Measurements from ENCODE around the gene MXD1. TPM values are rescaled to one million over a fixed set of nuclear protein-coding genes. Genes with fewer than 3 reads are reported as not detected.

MXD1 gene
- total RNA-seq, 1 experiment from 2014 or later: 71.8 TPM

DNA sequence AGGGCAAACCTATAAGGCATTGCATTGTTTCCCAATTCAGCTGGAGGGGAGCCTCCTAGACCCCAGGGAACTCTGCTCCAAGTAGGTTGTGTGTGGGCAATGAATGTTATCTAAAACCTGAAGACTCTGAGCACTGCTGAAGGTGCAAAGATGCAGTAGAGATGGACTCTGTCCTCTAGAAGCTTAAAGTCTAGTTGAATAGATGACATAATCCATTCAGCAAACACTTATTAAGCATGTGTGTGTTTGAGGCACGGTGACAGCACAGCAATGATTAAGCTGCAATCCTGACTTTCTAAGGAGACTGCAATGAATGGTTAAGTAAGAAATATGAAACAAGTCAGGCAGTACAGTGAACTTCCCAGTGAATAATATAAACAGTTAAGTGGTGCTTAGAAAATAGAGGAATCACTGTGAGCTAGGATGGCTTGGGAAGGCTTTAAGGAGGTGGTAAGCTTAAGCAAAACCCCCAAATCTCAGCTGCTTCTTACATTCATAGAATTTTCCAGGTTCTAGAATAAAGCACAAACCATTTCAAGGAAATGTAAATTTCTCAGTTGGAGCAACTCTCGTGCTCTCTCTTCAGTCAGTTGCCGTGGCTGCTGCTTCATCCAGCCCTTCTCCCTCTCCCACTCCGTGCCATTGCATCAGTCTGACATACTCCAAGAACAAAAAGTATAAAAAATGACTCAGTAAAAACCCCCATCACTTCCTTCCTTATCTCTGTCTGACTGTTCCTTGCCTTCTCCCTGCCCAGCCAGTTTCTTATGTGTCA lies 19.1 kb downstream of the MXD1 start:
- POLR2A ChIA-PET: interaction anchor here (0.5 to 4.0 kb wide), 10 partner anchors 9 to 1481 kb away, joined by 3 to 26 read pairs (median 3); partner anchors contain the start of genes MXD1, PCBP1 and TIA1
- DNase-seq (ENCODE audit: unreplicated experiment): peak; percentile 65
- Mint-ChIP-seq H3K4me1 (ENCODE audit: insufficient read depth, unreplicated experiment) (peaks cover 21% of the 10 kb centered on the region), H3K27ac (ENCODE audit: low read depth, unreplicated experiment) (peak overlapping the region; percentile 5), H3K27me3 (ENCODE audit: insufficient read depth, unreplicated experiment) (no peaks in the 10 kb centered on the region), H3K9me3 (ENCODE audit: unreplicated experiment) (no peaks in the 10 kb centered on the region), H3K4me3 (ENCODE audit: unreplicated experiment) (no peak overlapping the region), H3K36me3 (ENCODE audit: insufficient read depth, unreplicated experiment) (peaks cover 69% of the 10 kb centered on the region)
- TF ChIP-seq, protein P1, sequence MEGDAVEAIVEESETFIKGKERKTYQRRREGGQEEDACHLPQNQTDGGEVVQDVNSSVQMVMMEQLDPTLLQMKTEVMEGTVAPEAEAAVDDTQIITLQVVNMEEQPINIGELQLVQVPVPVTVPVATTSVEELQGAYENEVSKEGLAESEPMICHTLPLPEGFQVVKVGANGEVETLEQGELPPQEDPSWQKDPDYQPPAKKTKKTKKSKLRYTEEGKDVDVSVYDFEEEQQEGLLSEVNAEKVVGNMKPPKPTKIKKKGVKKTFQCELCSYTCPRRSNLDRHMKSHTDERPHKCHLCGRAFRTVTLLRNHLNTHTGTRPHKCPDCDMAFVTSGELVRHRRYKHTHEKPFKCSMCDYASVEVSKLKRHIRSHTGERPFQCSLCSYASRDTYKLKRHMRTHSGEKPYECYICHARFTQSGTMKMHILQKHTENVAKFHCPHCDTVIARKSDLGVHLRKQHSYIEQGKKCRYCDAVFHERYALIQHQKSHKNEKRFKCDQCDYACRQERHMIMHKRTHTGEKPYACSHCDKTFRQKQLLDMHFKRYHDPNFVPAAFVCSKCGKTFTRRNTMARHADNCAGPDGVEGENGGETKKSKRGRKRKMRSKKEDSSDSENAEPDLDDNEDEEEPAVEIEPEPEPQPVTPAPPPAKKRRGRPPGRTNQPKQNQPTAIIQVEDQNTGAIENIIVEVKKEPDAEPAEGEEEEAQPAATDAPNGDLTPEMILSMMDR (IDR thresholded peaks at IDR 0.05; ENCODE audit: unreplicated experiment): no peak
- CTCF ChIA-PET: interaction anchor here (0.6 to 1.3 kb wide), 5 partner anchors 11 to 558 kb away, joined by 3 to 5 read pairs (median 3); no protein-coding TSS in a partner anchor
- intact Hi-C loops (cut with micrococcal nuclease): loop anchor here (2.0 kb wide), 1 partner anchor 17 kb away; no protein-coding TSS in a partner anchor
- TSS peak; percentile 79 for BruUV-seq (replicated peaks)

DNA sequence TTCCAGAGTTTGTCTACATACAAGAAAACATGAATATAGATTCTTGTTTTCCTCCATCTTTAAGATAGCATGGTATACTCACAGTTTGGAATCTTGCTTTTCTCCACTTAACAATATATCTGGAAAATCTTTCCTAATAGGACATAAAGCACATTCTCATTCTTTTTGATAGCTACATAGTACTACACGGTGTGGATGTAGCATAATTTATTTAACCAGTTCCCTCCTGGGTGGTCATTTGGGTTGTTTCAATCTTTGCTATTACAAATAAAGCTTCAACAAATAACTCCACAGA lies 19.7 kb downstream of the MXD1 start:
- TF ChIP-seq, protein P1 (IDR thresholded peaks at IDR 0.05; ENCODE audit: unreplicated experiment): no peak
- POLR2A ChIA-PET: interaction anchor here (0.5 to 4.0 kb wide), 5 partner anchors 10 to 1482 kb away, joined by 3 to 26 read pairs (median 4); partner anchors contain the start of gene MXD1
- H3K36me3 Mint-ChIP-seq (ENCODE audit: insufficient read depth, unreplicated experiment): peaks cover 70% of the 10 kb centered on the region
- H3K27ac Mint-ChIP-seq (ENCODE audit: low read depth, unreplicated experiment): peak overlapping the region; percentile 5
- H3K4me3 Mint-ChIP-seq (ENCODE audit: unreplicated experiment): no peak overlapping the region
- peaks cover 21% of the 10 kb centered on the region for H3K4me1 Mint-ChIP-seq (ENCODE audit: insufficient read depth, unreplicated experiment)
- H3K9me3 Mint-ChIP-seq (ENCODE audit: unreplicated experiment): no peaks in the 10 kb centered on the region
- CTCF ChIA-PET: interaction anchor here (0.6 to 1.3 kb wide), 3 partner anchors 12 to 136 kb away, joined by 3 to 5 read pairs (median 4); no protein-coding TSS in a partner anchor
- intact Hi-C loops (cut with micrococcal nuclease): loop anchor here (2.0 kb wide), 1 partner anchor 18 kb away; no protein-coding TSS in a partner anchor
- DNase-seq (ENCODE audit: unreplicated experiment): no peak
- BruUV-seq (replicated peaks): no TSS peak
- H3K27me3 Mint-ChIP-seq (ENCODE audit: insufficient read depth, unreplicated experiment): no peaks in the 10 kb centered on the region

DNA sequence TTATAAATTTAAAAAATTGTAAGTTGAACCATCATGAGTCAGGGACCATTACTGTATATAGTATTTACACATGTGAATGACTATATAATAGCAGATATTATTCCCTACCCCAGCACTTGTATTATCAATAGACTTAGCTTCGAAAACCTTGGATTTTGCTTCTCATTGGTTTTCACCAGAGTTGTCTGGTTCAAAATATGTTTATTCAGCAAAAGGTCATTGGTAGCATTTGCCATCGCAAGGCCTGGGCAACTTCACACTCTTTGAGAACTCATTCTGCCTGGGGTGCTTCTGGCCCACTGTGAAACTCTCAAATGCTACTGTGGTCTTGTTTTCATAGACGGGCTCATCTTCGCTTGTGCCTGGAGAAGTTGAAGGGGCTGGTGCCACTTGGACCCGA lies 20.1 kb downstream of the MXD1 start:
- no peaks in the 10 kb centered on the region for H3K27me3 Mint-ChIP-seq (ENCODE audit: insufficient read depth, unreplicated experiment)
- H3K4me1 Mint-ChIP-seq (ENCODE audit: insufficient read depth, unreplicated experiment): peaks cover 21% of the 10 kb centered on the region
- H3K36me3 Mint-ChIP-seq (ENCODE audit: insufficient read depth, unreplicated experiment): peaks cover 74% of the 10 kb centered on the region
- CTCF ChIA-PET: interaction anchor here (0.6 to 1.3 kb wide), 3 partner anchors 12 to 136 kb away, joined by 3 to 5 read pairs (median 4); no protein-coding TSS in a partner anchor
- no peak for DNase-seq (ENCODE audit: unreplicated experiment)
- H3K27ac Mint-ChIP-seq (ENCODE audit: low read depth, unreplicated experiment): no peak overlapping the region
- POLR2A ChIA-PET: interaction anchor here (0.6 to 4.0 kb wide), 3 partner anchors 10 to 21 kb away, joined by 4 to 26 read pairs (median 9); partner anchors contain the start of gene MXD1
- intact Hi-C loops (cut with micrococcal nuclease): loop anchor here (2.0 kb wide), 1 partner anchor 18 kb away; no protein-coding TSS in a partner anchor
- TF ChIP-seq, protein P1 (IDR thresholded peaks at IDR 0.05; ENCODE audit: unreplicated experiment): no peak
- no TSS peak for BruUV-seq (replicated peaks)
- no peak overlapping the region for H3K4me3 Mint-ChIP-seq (ENCODE audit: unreplicated experiment)
- H3K9me3 Mint-ChIP-seq (ENCODE audit: unreplicated experiment): no peaks in the 10 kb centered on the region

DNA sequence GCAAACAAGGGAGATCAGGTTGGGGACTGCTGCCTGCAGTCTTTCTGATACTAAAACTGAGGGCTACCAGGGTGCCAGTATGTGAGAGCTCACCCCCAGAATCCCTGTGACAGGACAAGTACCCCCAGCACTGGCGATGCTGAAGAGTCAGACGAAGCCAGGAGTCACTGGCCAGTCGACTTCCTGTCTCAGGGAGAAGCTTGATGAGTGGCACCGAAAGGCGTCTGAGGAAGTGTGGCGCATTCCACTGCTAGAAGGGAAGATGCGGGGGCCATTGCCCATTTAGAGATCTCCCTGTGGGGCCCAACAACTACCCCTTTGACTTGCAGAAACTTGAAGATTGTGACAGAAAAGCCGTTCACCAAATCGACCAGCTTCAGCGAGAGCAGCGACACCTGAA lies 22.0 kb downstream of the MXD1 start:
- intact Hi-C loops (cut with micrococcal nuclease): no loop called here
- no peak overlapping the region for H3K27ac Mint-ChIP-seq (ENCODE audit: low read depth, unreplicated experiment)
- CTCF ChIA-PET: interaction anchor here (0.7 kb wide), 1 partner anchor 14 kb away, joined by 3 read pairs; no protein-coding TSS in a partner anchor

More for the DNA sequence above, 22.0 kb downstream of the MXD1 start:
- DNase-seq (ENCODE audit: unreplicated experiment): no peak
- no peak overlapping the region for H3K4me3 Mint-ChIP-seq (ENCODE audit: unreplicated experiment)
- H3K9me3 Mint-ChIP-seq (ENCODE audit: unreplicated experiment): no peaks in the 10 kb centered on the region
- TF ChIP-seq, protein P1 (IDR thresholded peaks at IDR 0.05; ENCODE audit: unreplicated experiment): no peak
- H3K4me1 Mint-ChIP-seq (ENCODE audit: insufficient read depth, unreplicated experiment): peaks cover 21% of the 10 kb centered on the region
- H3K36me3 Mint-ChIP-seq (ENCODE audit: insufficient read depth, unreplicated experiment): peaks cover 77% of the 10 kb centered on the region
- no peaks in the 10 kb centered on the region for H3K27me3 Mint-ChIP-seq (ENCODE audit: insufficient read depth, unreplicated experiment)
- POLR2A ChIA-PET: interaction anchor here (1.5 kb wide), 1 partner anchor 254 kb away, joined by 6 read pairs; the partner anchor contains the start of gene C2orf42
- no TSS peak for BruUV-seq (replicated peaks)
